Ishikawa (cell line): ENCODE results near the gene TARBP1.

Experiments
- CEBPB ChIP-seq: IDR thresholded peaks from 2 replicates; pipeline ENCODE4 v1.6.1; 2012
- CREB1 ChIP-seq: IDR thresholded peaks from 2 replicates; pipeline ENCODE4 v1.6.1; 2012; ENCODE audit warnings: low read depth
- EGR1 ChIP-seq: IDR thresholded peaks from 2 replicates; pipeline ENCODE4 v1.6.1; 2012
- EP300 ChIP-seq: IDR thresholded peaks from 2 replicates; pipeline ENCODE4 v1.6.1; 2012; ENCODE audit warnings: borderline replicate concordance
- FOXM1 ChIP-seq: IDR thresholded peaks from 2 replicates; pipeline ENCODE4 v1.6.1; 2012; ENCODE audit warnings: low read depth, borderline replicate concordance
- MAX ChIP-seq: IDR thresholded peaks from 2 replicates; pipeline ENCODE4 v1.6.1; 2012
- NFIC ChIP-seq: IDR thresholded peaks from 2 replicates; pipeline ENCODE4 v1.6.1; 2012
- RAD21 ChIP-seq: IDR thresholded peaks from 2 replicates; pipeline ENCODE4 v1.6.1; 2012; ENCODE audit warnings: low read depth
- TAF1 ChIP-seq: IDR thresholded peaks from 2 replicates; pipeline ENCODE4 v1.6.1; 2012; ENCODE audit warnings: low read depth, mild to moderate bottlenecking
- TCF12 ChIP-seq: IDR thresholded peaks from 2 replicates; pipeline ENCODE4 v1.6.1; 2012; ENCODE audit warnings: low read depth
- TEAD4 ChIP-seq: IDR thresholded peaks from 2 replicates; pipeline ENCODE4 v1.6.1; 2012
- YY1 ChIP-seq: IDR thresholded peaks from 2 replicates; pipeline ENCODE4 v1.6.1; 2012; ENCODE audit warnings: low read depth
- ZBTB7A ChIP-seq: IDR thresholded peaks from 2 replicates; pipeline ENCODE4 v1.6.1; 2012; ENCODE audit warnings: low read depth
- TF ChIP-seq, protein P1 (sequence below): IDR thresholded peaks from 2 replicates; pipeline ENCODE4 v1.6.1; 2012; ENCODE audit warnings: low read depth, mild to moderate bottlenecking
- TF ChIP-seq, protein P2 (sequence below): IDR thresholded peaks from 2 replicates; pipeline ENCODE4 v1.6.1; 2012

TARBP1 gene

DNA sequence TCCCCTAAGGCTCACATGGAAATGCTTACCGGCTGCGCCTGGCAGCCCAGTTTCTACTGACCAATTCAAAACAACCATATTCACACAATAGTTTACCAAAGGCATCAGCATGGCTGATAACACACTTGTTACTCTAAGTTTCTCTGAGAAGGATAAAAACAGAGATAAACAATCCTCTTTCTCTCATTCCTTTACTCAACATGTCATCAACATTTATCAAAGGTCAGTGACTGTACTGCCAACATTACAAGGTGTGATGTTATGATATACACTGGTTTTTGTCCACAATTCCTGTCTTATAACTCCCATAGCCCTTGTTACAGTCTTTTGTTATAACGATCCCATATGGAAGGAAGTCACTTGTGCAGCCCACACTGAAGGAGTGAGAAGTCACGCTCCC is 72.1 kb downstream of the TARBP1 start:
- TF ChIP-seq EP300 (no peak), TEAD4 (no peak), MAX (no peak), FOXM1 (no peak), TAF1 (no peak), RAD21 (no peak), CEBPB (no peak), ZBTB7A (no peak), TCF12 (no peak), NFIC (no peak), YY1 (no peak), EGR1 (no peak), CREB1 (no peak)
- TF ChIP-seq, protein P1, sequence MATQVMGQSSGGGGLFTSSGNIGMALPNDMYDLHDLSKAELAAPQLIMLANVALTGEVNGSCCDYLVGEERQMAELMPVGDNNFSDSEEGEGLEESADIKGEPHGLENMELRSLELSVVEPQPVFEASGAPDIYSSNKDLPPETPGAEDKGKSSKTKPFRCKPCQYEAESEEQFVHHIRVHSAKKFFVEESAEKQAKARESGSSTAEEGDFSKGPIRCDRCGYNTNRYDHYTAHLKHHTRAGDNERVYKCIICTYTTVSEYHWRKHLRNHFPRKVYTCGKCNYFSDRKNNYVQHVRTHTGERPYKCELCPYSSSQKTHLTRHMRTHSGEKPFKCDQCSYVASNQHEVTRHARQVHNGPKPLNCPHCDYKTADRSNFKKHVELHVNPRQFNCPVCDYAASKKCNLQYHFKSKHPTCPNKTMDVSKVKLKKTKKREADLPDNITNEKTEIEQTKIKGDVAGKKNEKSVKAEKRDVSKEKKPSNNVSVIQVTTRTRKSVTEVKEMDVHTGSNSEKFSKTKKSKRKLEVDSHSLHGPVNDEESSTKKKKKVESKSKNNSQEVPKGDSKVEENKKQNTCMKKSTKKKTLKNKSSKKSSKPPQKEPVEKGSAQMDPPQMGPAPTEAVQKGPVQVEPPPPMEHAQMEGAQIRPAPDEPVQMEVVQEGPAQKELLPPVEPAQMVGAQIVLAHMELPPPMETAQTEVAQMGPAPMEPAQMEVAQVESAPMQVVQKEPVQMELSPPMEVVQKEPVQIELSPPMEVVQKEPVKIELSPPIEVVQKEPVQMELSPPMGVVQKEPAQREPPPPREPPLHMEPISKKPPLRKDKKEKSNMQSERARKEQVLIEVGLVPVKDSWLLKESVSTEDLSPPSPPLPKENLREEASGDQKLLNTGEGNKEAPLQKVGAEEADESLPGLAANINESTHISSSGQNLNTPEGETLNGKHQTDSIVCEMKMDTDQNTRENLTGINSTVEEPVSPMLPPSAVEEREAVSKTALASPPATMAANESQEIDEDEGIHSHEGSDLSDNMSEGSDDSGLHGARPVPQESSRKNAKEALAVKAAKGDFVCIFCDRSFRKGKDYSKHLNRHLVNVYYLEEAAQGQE: no peak
- TF ChIP-seq, protein P2, sequence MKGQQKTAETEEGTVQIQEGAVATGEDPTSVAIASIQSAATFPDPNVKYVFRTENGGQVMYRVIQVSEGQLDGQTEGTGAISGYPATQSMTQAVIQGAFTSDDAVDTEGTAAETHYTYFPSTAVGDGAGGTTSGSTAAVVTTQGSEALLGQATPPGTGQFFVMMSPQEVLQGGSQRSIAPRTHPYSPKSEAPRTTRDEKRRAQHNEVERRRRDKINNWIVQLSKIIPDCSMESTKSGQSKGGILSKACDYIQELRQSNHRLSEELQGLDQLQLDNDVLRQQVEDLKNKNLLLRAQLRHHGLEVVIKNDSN: no peak

DNA sequence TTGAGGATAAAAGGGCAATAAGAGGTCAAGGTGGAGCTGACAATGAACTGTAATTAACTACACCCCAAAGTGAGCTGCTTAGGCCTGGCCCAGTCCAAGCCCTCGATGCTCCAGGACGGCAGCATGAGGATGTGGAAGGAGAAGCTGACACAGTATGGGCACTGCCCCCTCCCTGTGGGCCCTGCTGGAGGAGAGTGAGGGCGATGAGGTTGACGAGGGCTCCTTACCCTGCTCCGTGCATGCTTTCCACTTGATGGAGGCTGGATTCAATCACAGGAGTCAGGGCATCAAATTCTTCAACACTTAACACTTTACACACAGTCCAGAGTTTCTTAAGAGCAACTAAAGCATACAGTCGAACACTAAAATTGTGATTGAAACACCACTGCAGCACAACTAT is 73.3 kb downstream of the TARBP1 start:
- TF ChIP-seq TAF1: no peak
- TF ChIP-seq CREB1: no peak
- TF ChIP-seq CEBPB: no peak
- TF ChIP-seq EGR1: no peak
- no peak for TF ChIP-seq RAD21
- TF ChIP-seq EP300: no peak
- TF ChIP-seq TEAD4: no peak
- no peak for TF ChIP-seq MAX
- TF ChIP-seq, protein P2: no peak
- no peak for TF ChIP-seq NFIC
- TF ChIP-seq FOXM1: no peak
- TF ChIP-seq YY1: no peak
- TF ChIP-seq TCF12: no peak
- no peak for TF ChIP-seq ZBTB7A
- TF ChIP-seq, protein P1: no peak

DNA sequence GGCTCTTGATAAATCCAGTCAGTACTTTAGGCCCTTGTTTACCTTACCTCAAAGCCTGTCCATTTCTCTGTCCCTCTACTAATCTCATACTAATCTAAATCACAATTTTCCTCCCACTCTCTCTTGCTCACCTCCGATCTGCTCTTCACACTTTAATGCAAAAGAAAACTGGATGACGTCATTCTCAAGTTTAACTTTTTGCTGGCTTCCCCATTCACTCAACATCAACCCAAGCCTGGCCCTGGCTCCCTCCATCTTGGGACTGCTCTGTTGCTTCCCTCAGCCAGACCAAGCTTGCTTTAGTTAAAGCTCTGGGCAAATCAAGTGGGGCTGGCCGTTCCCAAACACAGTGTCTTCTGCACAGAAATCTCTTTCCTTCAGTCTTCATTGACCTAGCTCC is 76.0 kb downstream of the TARBP1 start:
- TF ChIP-seq NFIC (no peak), MAX (no peak), RAD21 (no peak)
- TF ChIP-seq, protein P1: no peak

GRCh38 chr1:234401658-234402057 is 77.3 kb downstream of the TARBP1 start:
- TF ChIP-seq, protein P1: no peak
- no peak for TF ChIP-seq EP300
- TF ChIP-seq, protein P2: no peak
- TF ChIP-seq TAF1: no peak
- TF ChIP-seq CEBPB: no peak
- TF ChIP-seq TEAD4: no peak
- TF ChIP-seq YY1: no peak
- TF ChIP-seq NFIC: no peak
- TF ChIP-seq ZBTB7A: no peak
- no peak for TF ChIP-seq EGR1
- TF ChIP-seq TCF12: no peak
- TF ChIP-seq FOXM1: no peak
